SIG-M5 treated with dmso at 0.1 percent for 504 hours (cell line): ENCODE data around the gene PTMA.
"Not testable (repeated sequence)": the region's sequence is repeated elsewhere in the genome, so short reads cannot be mapped to it uniquely, and the experiment has no call there.

Experiments used
- DNase-seq: peaks from one replicate; lab custom pipeline; 2025; ENCODE audit not compliant: unreplicated experiment; lab: John Stamatoyannopoulos, UW

Gene PTMA

GRCh38 chr2:231691251-231691772, 17.0 kb upstream of the PTMA start:
- DNase-seq: no peak

GRCh38 chr2:231692847-231693246, 15.5 kb upstream of the PTMA start:
- no peak for DNase-seq

- DNase-seq: no peak
These were observed 14.4 kb upstream of the PTMA start for GRCh38 chr2:231693956-231694355.

GRCh38 chr2:231696004-231696367, 12.3 kb upstream of the PTMA start:
- no peak for DNase-seq

GRCh38 chr2:231699006-231699405, 9.3 kb upstream of the PTMA start:
- DNase-seq: no peak

GRCh38 chr2:231701456-231702373, 6.6 kb upstream of the PTMA start:
- DNase-seq: peak; percentile 52

- no peak for DNase-seq
These were observed 4.3 kb upstream of the PTMA start for GRCh38 chr2:231704017-231704416.

GRCh38 chr2:231706731-231707624, 1.3 kb upstream of the PTMA start:
- peak; percentile 96 for DNase-seq

- peak; percentile 44 for DNase-seq
These were observed 749 bp upstream of the PTMA start for GRCh38 chr2:231707625-231707926.

- no peak for DNase-seq
These were observed 679 bp downstream of the PTMA start for GRCh38 chr2:231708773-231709635.

- peak; percentile 34 for DNase-seq
These were observed 1.3 kb downstream of the PTMA start for GRCh38 chr2:231709636-231709980.

GRCh38 chr2:231709981-231710798, 1.9 kb downstream of the PTMA start:
- DNase-seq: peak; percentile 52

- peak; percentile 42 for DNase-seq
These were observed 2.7 kb downstream of the PTMA start for GRCh38 chr2:231710799-231711676.

- DNase-seq: no peak
These were observed 3.5 kb downstream of the PTMA start for GRCh38 chr2:231711677-231712450.

- DNase-seq: not testable (repeated sequence)
These were observed 4.2 kb downstream of the PTMA start for GRCh38 chr2:231712451-231713021.

- not testable (repeated sequence) for DNase-seq
These were observed 5.0 kb downstream of the PTMA start for GRCh38 chr2:231713406-231713729.

GRCh38 chr2:231713730-231714638, 5.7 kb downstream of the PTMA start:
- peak; percentile 89 for DNase-seq
